Activated CD8-positive, alpha-beta memory T cell treated with anti-CD3 and anti-CD28 coated beads for 36 hours (primary cell): ENCODE measurements around the gene CTXN3. TPM values are rescaled to one million over a fixed set of nuclear protein-coding genes. Genes with fewer than 3 reads are reported as not detected.
"Not testable (repeated sequence)": the region's sequence is repeated elsewhere in the genome, so short reads cannot be mapped to it uniquely, and the experiment has no call there.

Source experiments
- CTCF ChIA-PET: fragments of 350-600 bp; sonication (Branson Sonifier 250); formaldehyde crosslinking; loops from one replicate; lab custom pipeline; 2021; ENCODE audit warnings: antibody characterized with exemption; lab: Charles Lee
- POLR2A ChIA-PET: fragments of 350-600 bp; sonication (Branson Sonifier 250); formaldehyde crosslinking; loops from one replicate; lab custom pipeline; 2021; ENCODE audit warnings: antibody characterized with exemption; lab: Charles Lee
- total RNA-seq, 2 experiments: library from RNA; stranded (reverse); gene quantifications; one replicate each; pipeline ENCODE4 v1.2.3, GENCODE V29; 2021

CTXN3 gene
- total RNA-seq, 2 experiments from 2014 or later, result not detected

GRCh38 chr5:127647361-127647958, 1.4 kb upstream of the CTXN3 start:
- ChIA-PET POLR2A (no interaction called here), CTCF (no interaction called here)

- ChIA-PET CTCF (no interaction called here), POLR2A (no interaction called here)
Observed at GRCh38 chr5:127650022-127650421, 1.1 kb downstream of the CTXN3 start.

- ChIA-PET CTCF (no interaction called here), POLR2A (no interaction called here)
Observed at GRCh38 chr5:127650649-127651048, 1.8 kb downstream of the CTXN3 start.

GRCh38 chr5:127652952-127653611, 4.2 kb downstream of the CTXN3 start:
- POLR2A ChIA-PET, result no interaction called here
- CTCF ChIA-PET, result no interaction called here

DNA sequence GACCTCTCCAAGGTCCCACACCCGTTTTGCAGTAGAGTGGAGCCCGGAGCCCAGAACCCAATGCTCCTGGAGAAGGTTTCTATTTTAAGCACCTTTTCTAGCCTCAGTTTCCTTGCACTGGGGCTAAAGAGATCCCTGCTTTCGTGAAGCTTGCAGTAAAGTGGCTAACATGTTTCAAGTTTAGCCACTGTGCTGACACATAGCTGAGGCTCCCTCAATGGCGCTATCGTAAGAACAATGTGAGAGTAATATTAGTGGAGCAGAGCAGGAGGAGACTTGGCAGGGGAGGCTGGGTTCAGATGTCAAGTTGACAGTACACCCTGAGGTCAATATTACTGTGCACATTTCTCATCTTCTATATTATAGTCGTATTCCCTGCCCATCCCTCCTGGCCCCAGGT, 7.9 kb downstream of the CTXN3 start:
- CTCF ChIA-PET, result no interaction called here
- POLR2A ChIA-PET, result no interaction called here

GRCh38 chr5:127660047-127660733, 11.3 kb downstream of the CTXN3 start:
- ChIA-PET CTCF (no interaction called here), POLR2A (no interaction called here)

DNA sequence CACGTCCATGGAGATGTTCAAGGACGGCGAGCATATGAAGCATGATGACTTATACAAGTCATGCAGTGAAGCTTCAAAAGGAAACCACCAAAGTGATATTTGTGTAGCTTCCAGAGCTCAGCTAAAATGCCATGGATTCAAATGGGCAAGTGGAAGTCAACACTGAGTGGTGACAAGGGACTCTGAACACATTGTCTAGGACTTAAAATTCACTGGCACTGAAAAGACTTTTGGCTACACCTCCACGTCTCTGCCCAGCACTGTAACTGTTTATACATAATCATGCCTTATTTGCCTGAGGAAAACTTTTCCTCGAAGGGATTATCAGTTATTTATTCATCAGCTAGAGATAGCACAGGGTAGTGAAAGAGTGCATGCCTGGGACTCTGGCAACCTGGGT, 15.2 kb downstream of the CTXN3 start:
- CTCF ChIA-PET, result no interaction called here
- POLR2A ChIA-PET, result no interaction called here

DNA sequence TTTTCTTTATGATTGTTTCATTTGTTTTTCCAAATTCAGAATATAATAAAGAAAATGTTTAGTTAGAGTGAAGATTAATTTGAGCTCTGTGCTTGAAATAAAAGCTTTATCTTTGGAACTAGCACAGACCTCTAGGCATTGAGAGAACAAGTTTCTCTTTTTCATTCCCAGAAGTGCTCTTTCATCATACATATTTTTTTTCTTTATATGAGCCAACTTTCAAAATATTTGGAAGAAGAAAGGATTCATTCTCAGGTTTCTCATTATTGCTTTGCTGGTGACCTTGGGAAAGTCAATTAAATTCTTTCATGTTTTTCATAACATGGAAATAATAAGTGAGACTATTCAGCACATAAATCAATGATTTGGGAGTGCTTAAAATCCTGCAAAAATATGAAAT, 16.8 kb downstream of the CTXN3 start:
- POLR2A ChIA-PET, result no interaction called here
- CTCF ChIA-PET, result no interaction called here

DNA sequence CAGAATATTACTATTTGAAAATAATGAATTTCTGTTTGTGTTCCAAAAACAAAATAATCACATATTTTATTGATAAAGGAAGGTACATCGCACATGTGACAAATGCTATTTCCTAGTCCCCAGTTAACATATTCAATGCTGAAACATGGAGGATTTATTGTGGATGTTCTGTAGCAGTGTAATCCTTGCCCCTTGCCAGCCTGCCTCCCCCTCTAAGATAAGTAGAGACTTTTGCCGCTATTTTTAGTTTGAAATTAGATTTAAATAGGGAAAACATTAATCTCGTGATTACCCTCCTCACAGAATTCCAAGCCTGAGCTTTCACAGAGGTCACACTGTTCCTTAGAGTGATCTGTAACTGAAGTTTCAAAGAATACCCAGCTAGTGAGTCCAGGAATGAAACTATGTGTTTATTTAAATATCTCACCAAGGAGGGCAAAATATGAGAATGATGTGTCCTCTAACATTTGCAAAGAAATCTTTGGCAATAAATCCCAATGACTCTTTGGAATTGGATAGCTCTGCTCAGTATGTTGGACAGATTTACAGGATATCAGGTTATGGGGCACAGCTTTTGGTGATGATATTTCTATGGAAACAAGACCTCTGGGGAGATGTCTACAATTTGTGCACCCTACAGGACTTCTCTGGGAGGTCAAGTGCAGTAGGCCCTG, 17.3 kb downstream of the CTXN3 start:
- POLR2A ChIA-PET, result no interaction called here

GRCh38 chr5:127667926-127668325, 19.0 kb downstream of the CTXN3 start:
- ChIA-PET POLR2A (no interaction called here), CTCF (no interaction called here)

More for the DNA sequence above, 17.3 kb downstream of the CTXN3 start:
- CTCF ChIA-PET, result no interaction called here

- CTCF ChIA-PET, result interaction anchor here (0.6 kb wide), 1 partner anchor 10 kb away, joined by 3 read pairs; no protein-coding TSS in a partner anchor
Observed at GRCh38 chr5:127671218-127671617, 22.3 kb downstream of the CTXN3 start.

GRCh38 chr5:127673117-127673800, 24.4 kb downstream of the CTXN3 start:
- POLR2A ChIA-PET, result no interaction called here
- CTCF ChIA-PET, result no interaction called here

More at GRCh38 chr5:127671218-127671617, 22.3 kb downstream of the CTXN3 start:
- POLR2A ChIA-PET, result no interaction called here

DNA sequence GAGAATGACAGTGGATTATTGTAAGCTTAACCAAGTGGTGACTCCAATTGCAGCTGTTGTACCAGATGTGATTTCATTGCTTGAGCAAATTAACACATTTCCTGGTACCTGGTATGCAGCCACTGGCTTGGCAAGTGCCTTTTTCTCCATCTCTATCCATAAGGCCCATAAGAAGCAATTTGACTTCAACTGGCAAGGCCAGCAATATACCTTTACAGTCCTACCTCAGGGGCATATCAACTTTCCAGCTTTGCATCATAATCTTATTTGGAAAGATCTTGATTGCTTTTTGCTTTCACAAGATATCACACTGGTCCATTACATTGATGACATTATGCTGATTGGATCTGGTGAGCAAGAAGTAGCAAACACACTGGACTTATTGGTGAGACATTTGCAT, 28.1 kb downstream of the CTXN3 start:
- CTCF ChIA-PET, result not testable (repeated sequence)

GRCh38 chr5:127679691-127680330, 30.9 kb downstream of the CTXN3 start:
- CTCF ChIA-PET, result not testable (repeated sequence)

More for the DNA sequence above, 28.1 kb downstream of the CTXN3 start:
- POLR2A ChIA-PET, result not testable (repeated sequence)

DNA sequence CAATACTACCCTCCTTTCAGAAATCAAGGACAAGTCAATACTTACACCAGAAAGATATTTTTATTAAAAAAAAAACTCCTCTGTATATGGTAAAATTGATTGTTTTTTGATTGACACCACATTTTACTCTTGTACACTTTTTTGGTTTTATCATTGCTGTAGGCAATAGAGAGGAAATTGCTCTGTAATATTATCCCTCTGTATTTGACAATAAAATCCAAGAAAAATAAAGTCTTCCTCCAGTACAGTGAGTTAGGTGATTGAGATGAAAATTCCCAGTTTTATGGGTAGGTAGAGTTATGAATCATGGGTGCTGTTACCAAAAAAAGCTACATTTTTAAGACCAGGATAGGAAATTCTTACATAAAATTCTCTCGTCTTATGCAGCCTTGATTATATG, 31.7 kb downstream of the CTXN3 start:
- POLR2A ChIA-PET, result no interaction called here
- CTCF ChIA-PET, result interaction anchor here (1.0 kb wide), 1 partner anchor 10 kb away, joined by 3 read pairs; no protein-coding TSS in a partner anchor

More at GRCh38 chr5:127679691-127680330, 30.9 kb downstream of the CTXN3 start:
- POLR2A ChIA-PET, result not testable (repeated sequence)

DNA sequence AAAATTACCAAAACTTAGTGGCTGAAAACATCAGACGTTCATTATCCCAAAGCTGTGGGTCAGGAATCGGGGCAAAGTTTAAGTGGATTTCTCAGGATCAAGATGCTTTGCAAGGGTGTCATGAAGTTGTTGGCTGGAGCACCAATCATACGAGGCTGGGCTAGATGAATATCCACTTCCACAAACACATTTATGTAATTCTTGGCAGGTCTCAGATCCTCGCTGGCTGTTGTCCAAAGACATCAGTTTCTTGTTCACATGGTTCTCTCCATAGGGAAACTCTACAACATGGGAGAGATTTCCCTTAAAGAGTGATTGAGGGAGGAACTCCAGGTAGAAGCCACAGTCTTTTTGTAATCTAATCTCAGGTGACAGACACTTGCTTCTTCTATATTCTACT, 34.1 kb downstream of the CTXN3 start:
- CTCF ChIA-PET, result no interaction called here
- POLR2A ChIA-PET, result no interaction called here

GRCh38 chr5:127684726-127685467, 36.0 kb downstream of the CTXN3 start:
- ChIA-PET CTCF (interaction anchor here (0.5 kb wide), 1 partner anchor 1141 kb away, joined by 4 read pairs; no protein-coding TSS in a partner anchor), POLR2A (no interaction called here)

DNA sequence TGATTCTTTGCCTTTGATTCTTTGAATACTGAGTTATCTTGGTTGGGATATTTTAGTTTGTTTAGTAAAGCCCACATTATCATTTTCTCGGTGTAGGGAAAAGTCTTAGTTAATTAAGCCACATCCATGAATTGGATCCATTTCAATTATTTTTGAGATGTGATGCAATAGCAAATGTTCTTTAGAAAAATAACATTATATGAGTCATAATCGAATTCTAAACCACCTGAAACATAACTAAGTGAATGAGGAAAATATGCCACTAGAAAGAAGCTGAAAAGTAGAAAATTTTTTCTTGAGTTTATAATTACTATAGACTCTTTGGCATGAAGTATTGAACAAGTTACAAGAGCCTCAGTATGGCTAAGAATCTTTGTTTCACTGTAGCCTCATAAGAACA, 36.8 kb downstream of the CTXN3 start:
- CTCF ChIA-PET, result no interaction called here

More for the DNA sequence above, 36.8 kb downstream of the CTXN3 start:
- POLR2A ChIA-PET, result no interaction called here
